HG03439 (cell line): Measurements from ENCODE around the gene ADCY9.
"Not testable (repeated sequence)": the region's sequence is repeated elsewhere in the genome, so short reads cannot be mapped to it uniquely, and the experiment has no call there.

Source experiments
- ATAC-seq: cut with Tn5 transposase; IDR thresholded peaks from one replicate; pipeline ENCODE4 v1.9.1; 2021; ENCODE audit warnings: mild to moderate bottlenecking, moderate library complexity; ENCODE audit not compliant: unreplicated experiment

ADCY9 gene

GRCh38 chr16:4071686-4072561 lies 44.3 kb downstream of the ADCY9 start:
- ATAC-seq = no peak

GRCh38 chr16:4070936-4071335 lies 45.3 kb downstream of the ADCY9 start:
- ATAC-seq = no peak

GRCh38 chr16:4067262-4068001 lies 48.8 kb downstream of the ADCY9 start:
- ATAC-seq = no peak

- ATAC-seq = no peak
Measured at GRCh38 chr16:4064950-4065352, 51.3 kb downstream of the ADCY9 start.

- no peak for ATAC-seq
Measured at GRCh38 chr16:4062212-4062802, 53.9 kb downstream of the ADCY9 start.

GRCh38 chr16:4060823-4061222 lies 55.4 kb downstream of the ADCY9 start:
- no peak for ATAC-seq

- ATAC-seq = no peak
Measured at GRCh38 chr16:4060009-4060408, 56.2 kb downstream of the ADCY9 start.

GRCh38 chr16:4058386-4058785 lies 57.9 kb downstream of the ADCY9 start:
- ATAC-seq = no peak

GRCh38 chr16:4057439-4057877 lies 58.8 kb downstream of the ADCY9 start:
- no peak for ATAC-seq

- ATAC-seq = no peak
Measured at GRCh38 chr16:4056161-4057105, 59.8 kb downstream of the ADCY9 start.

- ATAC-seq = no peak
Measured at GRCh38 chr16:4055748-4056147, 60.5 kb downstream of the ADCY9 start.

- no peak for ATAC-seq
Measured at GRCh38 chr16:4053301-4053845, 62.9 kb downstream of the ADCY9 start.

- no peak for ATAC-seq
Measured at GRCh38 chr16:4052801-4053293, 63.4 kb downstream of the ADCY9 start.

GRCh38 chr16:4052096-4052495 lies 64.1 kb downstream of the ADCY9 start:
- no peak for ATAC-seq

GRCh38 chr16:4051591-4051990 lies 64.7 kb downstream of the ADCY9 start:
- no peak for ATAC-seq

GRCh38 chr16:4049031-4049430 lies 67.2 kb downstream of the ADCY9 start:
- ATAC-seq = no peak

GRCh38 chr16:4048481-4048880 lies 67.8 kb downstream of the ADCY9 start:
- no peak for ATAC-seq

- ATAC-seq = no peak
Measured at GRCh38 chr16:4046221-4046620, 70.0 kb downstream of the ADCY9 start.

GRCh38 chr16:4045561-4045960 lies 70.7 kb downstream of the ADCY9 start:
- not testable (repeated sequence) for ATAC-seq

GRCh38 chr16:4042581-4042980 lies 73.7 kb downstream of the ADCY9 start:
- ATAC-seq = no peak
